NB4 (cell line): Measurements from ENCODE around the gene CGB7.
A peak's percentile ranks its signal among the peaks of the same experiment; 100 is the strongest.
"Not testable (repeated sequence)": the region's sequence is repeated elsewhere in the genome, so short reads cannot be mapped to it uniquely, and the experiment has no call there.

Source experiments
- DNase-seq: peaks from one replicate; pipeline ENCODE4 v3.0.0; 2010; ENCODE audit warnings: low read depth
- H3K4me3 ChIP-seq: one replicate; pipeline ENCODE4 v1.5.1; 2011; ENCODE audit warnings: mild to moderate bottlenecking, low read depth, low read length, moderate library complexity
- MYC ChIP-seq: IDR thresholded peaks from 2 replicates; pipeline ENCODE4 v1.6.1; 2011; ENCODE audit warnings: low read depth, low read length
- POLR2A ChIP-seq: IDR thresholded peaks from 2 replicates; pipeline ENCODE4 v1.6.1; 2011; ENCODE audit warnings: mild to moderate bottlenecking; ENCODE audit not compliant: insufficient read length; ENCODE audit errors: extremely low read depth
- TF ChIP-seq, protein P1 (sequence below): IDR thresholded peaks from 2 replicates; pipeline ENCODE4 v1.6.1; 2011; ENCODE audit warnings: low read depth, low read length
- TF ChIP-seq, protein P2 (sequence below): IDR thresholded peaks from one replicate; pipeline ENCODE4 v1.5.1; 2012; ENCODE audit warnings: low read depth, low read length

The CGB7 gene

DNA sequence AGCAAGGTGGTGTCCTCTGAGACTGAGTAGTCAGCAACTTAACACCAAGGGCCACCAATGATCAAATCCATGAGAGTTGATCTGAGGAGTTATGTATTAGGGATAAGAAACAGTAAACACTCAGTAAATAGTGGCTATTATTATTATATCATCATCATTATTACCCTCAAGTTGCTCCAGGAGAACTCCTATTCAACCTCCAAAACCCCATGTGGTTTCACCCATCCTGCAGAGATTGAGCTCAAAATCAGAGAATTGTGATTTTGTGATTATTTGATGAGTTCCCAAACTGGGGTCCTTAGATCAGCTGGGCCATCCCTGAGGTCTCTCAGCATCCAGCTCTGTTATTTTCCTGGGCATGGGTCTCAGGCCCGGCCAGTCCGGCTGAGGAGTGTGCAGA lies 3.5 kb upstream of the CGB7 start:
- TF ChIP-seq, protein P1, sequence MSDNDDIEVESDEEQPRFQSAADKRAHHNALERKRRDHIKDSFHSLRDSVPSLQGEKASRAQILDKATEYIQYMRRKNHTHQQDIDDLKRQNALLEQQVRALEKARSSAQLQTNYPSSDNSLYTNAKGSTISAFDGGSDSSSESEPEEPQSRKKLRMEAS = no peak
- no peak for TF ChIP-seq POLR2A
- TF ChIP-seq, protein P2, sequence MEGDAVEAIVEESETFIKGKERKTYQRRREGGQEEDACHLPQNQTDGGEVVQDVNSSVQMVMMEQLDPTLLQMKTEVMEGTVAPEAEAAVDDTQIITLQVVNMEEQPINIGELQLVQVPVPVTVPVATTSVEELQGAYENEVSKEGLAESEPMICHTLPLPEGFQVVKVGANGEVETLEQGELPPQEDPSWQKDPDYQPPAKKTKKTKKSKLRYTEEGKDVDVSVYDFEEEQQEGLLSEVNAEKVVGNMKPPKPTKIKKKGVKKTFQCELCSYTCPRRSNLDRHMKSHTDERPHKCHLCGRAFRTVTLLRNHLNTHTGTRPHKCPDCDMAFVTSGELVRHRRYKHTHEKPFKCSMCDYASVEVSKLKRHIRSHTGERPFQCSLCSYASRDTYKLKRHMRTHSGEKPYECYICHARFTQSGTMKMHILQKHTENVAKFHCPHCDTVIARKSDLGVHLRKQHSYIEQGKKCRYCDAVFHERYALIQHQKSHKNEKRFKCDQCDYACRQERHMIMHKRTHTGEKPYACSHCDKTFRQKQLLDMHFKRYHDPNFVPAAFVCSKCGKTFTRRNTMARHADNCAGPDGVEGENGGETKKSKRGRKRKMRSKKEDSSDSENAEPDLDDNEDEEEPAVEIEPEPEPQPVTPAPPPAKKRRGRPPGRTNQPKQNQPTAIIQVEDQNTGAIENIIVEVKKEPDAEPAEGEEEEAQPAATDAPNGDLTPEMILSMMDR = no peak
- no peak for TF ChIP-seq MYC
- DNase-seq = no peak
- H3K4me3 ChIP-seq = no peak overlapping the region

DNA sequence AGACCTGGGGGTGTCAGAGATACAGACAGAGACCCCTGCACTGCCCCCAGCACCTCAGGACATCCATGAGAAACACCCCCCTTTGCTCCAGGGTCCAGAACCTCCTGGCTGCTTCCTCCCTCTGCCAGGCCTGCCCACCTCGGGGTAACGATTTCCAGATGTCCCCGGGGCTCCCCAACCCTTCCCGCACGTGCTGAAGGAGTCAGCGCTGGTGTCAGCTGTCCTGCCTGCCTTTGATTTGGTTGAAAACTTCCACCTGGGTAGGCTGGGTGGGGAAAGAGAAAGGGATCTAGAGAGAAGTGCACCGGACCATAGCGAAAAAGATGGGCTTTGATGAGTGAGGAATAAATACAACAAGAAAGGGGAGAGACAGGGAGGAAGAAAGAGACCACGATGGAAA lies 1.5 kb upstream of the CGB7 start:
- no peak for DNase-seq
- H3K4me3 ChIP-seq = no peak overlapping the region
- TF ChIP-seq, protein P1 = no peak
- TF ChIP-seq POLR2A (no peak), MYC (no peak)
- TF ChIP-seq, protein P2 = no peak

DNA sequence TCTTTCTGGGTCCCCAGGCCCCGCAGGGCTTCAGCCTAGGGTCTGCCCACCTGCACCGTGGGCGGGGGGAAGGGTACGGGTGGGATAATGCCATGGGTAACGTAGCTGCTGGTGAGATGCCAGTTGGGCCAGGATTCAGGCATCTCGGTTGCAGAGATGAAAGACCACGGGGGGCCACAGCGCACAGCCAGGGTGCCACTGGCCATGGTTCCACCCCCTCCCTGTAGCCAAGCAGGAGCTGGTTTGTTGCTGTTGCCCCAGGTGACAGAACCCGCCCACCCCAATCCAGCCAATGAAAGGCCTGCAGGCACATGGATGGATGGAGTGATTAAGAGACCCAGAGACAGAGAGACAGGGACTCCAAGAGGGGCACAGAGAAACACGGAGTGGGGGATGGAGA lies 1.0 kb upstream of the CGB7 start:
- DNase-seq = no peak
- TF ChIP-seq, protein P1 = no peak
- no peak for TF ChIP-seq POLR2A
- TF ChIP-seq MYC = no peak
- TF ChIP-seq, protein P2 = no peak
- no peak overlapping the region for H3K4me3 ChIP-seq

DNA sequence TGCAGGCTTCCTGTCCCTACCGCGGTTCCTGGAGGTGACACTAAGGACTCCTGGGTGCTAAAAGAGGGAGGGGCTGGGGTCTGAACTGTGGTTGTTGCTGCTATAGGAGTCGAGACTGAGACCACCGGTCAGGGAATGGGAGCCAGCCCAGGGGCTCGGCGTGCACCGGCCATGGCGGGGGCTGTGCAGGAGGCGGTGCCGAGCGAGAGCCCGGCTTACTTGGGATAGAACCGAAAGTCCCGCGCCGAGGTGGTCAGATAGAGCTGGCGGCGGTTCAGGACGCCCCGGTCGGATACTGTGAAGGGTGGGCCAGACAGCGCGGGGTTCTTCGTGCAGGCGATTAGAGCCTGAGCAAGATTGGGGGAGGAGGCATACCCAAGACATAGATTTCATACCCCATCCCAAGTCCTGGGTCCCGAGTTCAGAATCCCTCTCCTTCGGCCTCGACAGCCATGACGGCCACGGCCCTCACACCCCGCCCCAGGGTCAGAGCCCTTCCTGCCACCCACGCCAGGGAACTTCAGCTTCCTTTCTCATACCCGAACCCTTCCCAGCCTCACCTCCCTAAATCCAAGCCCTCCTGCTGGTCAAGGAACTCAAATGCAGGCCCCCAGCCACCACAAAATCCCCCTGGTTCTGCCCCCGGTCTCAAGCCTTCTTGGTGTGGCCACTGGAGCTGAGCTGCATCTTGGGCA lies 500 bp downstream of the CGB7 start:
- H3K4me3 ChIP-seq = not testable (repeated sequence)

DNA sequence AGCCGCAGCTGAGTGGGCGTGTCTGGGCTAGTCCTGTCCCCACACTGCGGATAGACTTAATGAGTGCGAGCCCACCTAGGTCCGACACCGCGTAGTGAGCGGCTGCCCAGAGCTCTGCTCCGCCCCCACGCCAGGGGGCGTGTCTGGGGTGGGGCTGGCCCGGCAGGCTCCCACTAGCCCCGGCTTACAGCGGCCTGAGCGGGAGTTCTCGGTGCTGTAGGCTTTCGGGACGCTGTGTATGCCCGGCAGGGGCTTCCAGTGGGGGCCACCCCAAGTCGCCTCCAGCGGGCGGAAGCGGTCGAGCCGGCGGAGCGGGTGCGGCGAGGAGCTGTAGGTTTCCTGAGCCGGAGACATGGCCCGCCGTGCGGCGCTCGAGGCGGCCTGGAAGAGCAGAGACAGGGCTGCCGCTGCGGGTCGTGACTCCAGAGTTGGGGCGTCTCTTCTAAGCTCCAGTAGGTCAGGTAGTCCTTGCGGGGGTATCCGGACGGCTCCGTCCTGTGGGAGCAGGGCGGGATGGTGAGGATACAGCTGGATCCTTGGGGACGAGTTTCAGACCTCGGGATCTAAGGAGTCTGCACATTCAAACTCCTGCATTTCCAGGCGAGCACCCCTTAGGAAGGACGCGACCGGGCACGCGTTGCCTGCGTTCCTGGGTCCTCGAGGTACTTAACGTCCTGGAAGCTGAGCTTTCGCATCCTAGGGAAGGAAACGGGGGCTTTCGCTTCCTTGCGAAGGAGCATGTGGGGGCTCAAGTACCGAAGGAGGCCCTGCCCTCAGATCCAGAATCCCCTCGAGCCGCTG lies 1.2 kb downstream of the CGB7 start:
- H3K4me3 ChIP-seq = no peak overlapping the region
- TF ChIP-seq, protein P2 = peak; percentile 57
- TF ChIP-seq, protein P1 = no peak
- TF ChIP-seq MYC = no peak
- DNase-seq = peak; percentile 79

More for the DNA sequence above, 500 bp downstream of the CGB7 start:
- DNase-seq = not testable (repeated sequence)

DNA sequence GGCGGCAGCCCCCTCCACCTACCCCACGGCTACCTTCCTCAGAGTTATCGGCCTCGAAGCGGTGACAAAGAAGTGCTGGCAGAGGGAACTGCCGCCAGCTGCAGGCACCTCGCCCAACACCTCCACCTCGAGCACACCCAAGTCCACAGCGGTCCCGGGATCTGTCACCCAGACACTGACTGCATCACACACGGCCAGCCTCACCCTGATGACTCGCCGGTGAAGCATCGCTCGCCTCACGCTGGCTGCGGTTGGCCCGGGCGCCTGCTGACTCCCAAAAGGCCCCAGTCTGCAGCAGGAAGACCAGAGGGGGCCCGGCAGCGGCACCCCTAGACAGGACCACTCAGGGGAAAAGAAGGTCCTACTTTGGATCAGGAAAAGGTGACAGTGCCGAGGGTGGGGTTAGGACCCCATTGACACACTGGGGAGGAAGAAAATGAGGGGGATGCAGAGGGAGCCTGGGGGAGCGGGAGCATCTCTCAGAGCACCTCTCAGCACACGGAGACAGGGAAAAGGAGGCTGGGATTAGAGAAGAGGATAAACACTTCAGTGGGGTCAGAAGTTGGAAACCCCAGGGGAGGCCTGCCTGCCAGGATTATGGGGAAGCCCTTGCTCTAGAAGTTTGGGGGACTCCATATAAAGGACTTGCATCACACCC lies 7.0 kb downstream of the CGB7 start:
- DNase-seq, H3K4me3 ChIP-seq: not testable (repeated sequence)

DNA sequence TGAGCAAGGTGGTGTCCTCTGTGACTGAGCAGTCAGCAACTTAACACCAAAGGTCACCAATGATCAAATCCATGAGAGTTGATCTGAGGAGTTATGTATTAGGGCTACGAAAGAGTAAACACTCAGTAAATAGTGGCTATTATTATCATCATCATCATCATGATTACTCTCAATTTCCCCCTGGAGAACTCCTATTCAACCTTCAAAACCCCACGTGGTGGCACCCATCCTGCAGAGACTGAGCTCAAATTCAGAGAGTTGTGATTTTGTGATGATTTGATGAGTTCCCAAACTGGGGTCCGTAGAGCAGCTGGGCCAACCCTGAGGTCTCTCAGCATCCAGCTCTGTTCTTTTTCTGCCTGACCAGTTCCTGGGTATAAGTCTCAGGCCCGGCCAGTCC lies 7.7 kb downstream of the CGB7 start:
- H3K4me3 ChIP-seq, DNase-seq: not testable (repeated sequence)

DNA sequence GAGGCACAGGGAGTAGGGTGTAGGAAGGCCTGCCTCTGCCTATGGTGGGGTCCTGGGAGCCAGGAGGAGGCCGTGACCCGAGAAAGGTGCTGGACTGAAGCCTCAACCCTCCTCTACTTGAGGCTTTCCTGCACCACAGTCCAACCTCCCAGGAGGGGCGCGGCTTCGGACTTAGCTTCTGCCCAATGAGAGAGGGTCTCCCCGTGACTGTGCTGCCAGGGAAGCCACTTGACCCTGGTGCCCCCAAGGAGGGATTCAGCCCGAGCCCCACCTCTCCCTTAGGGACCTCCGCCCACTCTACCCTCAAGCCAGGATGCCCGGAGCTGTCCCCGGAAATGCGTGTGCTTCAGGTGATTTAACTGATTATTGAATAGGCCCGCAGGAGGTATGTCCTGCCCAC lies 8.5 kb downstream of the CGB7 start, which contains the start of gene CGB8:
Gene CGB8, minus strand, starts transcription at position 101 of the 400 bp plus-strand sequence. CDS start 372 bp downstream, outside the sequence.
- not testable (repeated sequence) for DNase-seq, H3K4me3 ChIP-seq

DNA sequence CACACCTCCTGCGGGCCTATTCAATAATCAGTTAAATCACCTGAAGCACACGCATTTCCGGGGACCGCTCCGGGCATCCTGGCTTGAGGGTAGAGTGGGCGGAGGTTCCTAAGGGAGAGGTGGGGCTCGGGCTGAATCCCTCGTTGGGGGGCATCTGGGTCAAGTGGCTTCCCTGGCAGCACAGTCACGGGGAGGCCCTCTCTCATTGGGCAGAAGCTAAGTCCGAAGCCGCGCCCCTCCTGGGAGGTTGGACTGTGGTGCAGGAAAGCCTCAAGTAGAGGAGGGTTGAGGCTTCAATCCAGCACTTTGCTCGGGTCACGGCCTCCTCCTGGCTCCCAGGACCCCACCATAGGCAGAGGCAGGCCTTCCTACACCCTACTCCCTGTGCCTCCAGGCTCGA lies 14.0 kb downstream of the CGB7 start, which contains the start of gene CGB5:
Gene CGB5, plus strand, starts transcription at position 301 of the 400 bp plus-strand sequence. CDS start 362 bp downstream, outside the sequence.
- DNase-seq, H3K4me3 ChIP-seq: not testable (repeated sequence)

DNA sequence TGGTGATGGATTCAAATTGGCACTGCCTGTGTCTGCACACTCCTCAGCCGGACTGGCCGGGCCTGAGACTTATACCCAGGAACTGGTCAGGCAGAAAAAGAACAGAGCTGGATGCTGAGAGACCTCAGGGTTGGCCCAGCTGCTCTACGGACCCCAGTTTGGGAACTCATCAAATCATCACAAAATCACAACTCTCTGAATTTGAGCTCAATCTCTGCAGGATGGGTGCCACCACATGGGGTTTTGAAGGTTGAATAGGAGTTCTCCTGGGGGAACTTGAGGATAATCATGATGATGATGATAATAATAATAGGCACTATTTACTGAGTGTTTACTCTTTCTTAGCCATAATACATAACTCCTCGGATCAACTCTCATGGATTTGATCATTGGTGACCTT lies 14.9 kb downstream of the CGB7 start:
- not testable (repeated sequence) for DNase-seq, H3K4me3 ChIP-seq
